PC-9 (cell line): ENCODE results near the gene PROK1. TPM values are rescaled to one million over a fixed set of nuclear protein-coding genes. Genes with fewer than 3 reads are reported as not detected.

Source experiments
- BruUV-seq: library from RNA; stranded (reverse); fragments of 400-500 nt; replicated peaks from 2 replicates; lab custom pipeline; 2021; lab: Mats Ljungman, UMichigan
- CTCF ChIA-PET: fragments of 300-600 bp; sonication (Branson Sonifier 250); formaldehyde crosslinking; loops from one replicate; lab custom pipeline; 2022; ENCODE audit warnings: antibody characterized with exemption; lab: Charles Lee
- POLR2A ChIA-PET: fragments of 300-600 bp; sonication (Branson Sonifier 250); formaldehyde crosslinking; loops from one replicate; lab custom pipeline; 2022; ENCODE audit warnings: antibody characterized with exemption; ENCODE audit not compliant: unreplicated experiment; lab: Charles Lee
- DNase-seq, 2 experiments: peaks; one replicate each; pipeline versions ENCODE4 v3.0.0 to v3.0.0-alpha.2; 2015 to 2022; ENCODE audit warnings: mixed read lengths in 1 of 2
- H2AFZ ChIP-seq: fragments of 200-600 bp; sonication (generic); 2 replicates; pipeline ENCODE4 v1.8.1; 2017; ENCODE audit warnings: antibody characterized with exemption
- H3F3A ChIP-seq: fragments of 200-600 bp; sonication (generic); 2 replicates; pipeline ENCODE4 v1.8.1; 2017; ENCODE audit warnings: antibody characterized with exemption, mild to moderate bottlenecking, low read depth; ENCODE audit not compliant: insufficient read depth
- H3K27ac ChIP-seq: fragments of 200-600 bp; sonication (generic); 2 replicates; pipeline ENCODE4 v1.6.1; 2016; ENCODE audit warnings: mixed run types
- H3K27me3 ChIP-seq: fragments of 200-600 bp; sonication (generic); 2 replicates; pipeline ENCODE4 v1.6.1; 2016; ENCODE audit warnings: low read depth, mixed run types; ENCODE audit not compliant: insufficient read depth
- H3K36me3 ChIP-seq: fragments of 200-600 bp; sonication (generic); 2 replicates; pipeline ENCODE4 v1.6.1; 2016; ENCODE audit warnings: low read depth, mixed run types
- H3K4me1 ChIP-seq: fragments of 200-600 bp; sonication (generic); replicated peaks from 2 replicates; pipeline ENCODE4 v1.6.1; 2016; ENCODE audit warnings: mixed run types; ENCODE audit not compliant: insufficient read depth
- H3K4me2 ChIP-seq: fragments of 200-600 bp; sonication (generic); 2 replicates; pipeline ENCODE4 v1.6.1; 2017; ENCODE audit warnings: mixed run types
- H3K4me3 ChIP-seq: fragments of 200-600 bp; sonication (generic); 2 replicates; pipeline ENCODE4 v1.6.1; 2016; ENCODE audit warnings: mixed run types
- H3K79me2 ChIP-seq: fragments of 200-600 bp; sonication (generic); 2 replicates; pipeline ENCODE4 v1.6.1; 2017; ENCODE audit warnings: low read depth, mixed run types
- H3K9me2 ChIP-seq: fragments of 200-600 bp; sonication (generic); 2 replicates; pipeline ENCODE4 v1.8.1; 2017; ENCODE audit warnings: mild to moderate bottlenecking; ENCODE audit not compliant: insufficient read depth
- H3K9me3 ChIP-seq: fragments of 200-600 bp; sonication (generic); 2 replicates; pipeline ENCODE4 v1.8.1; 2016; ENCODE audit warnings: low read depth; ENCODE audit not compliant: insufficient read depth
- H4K20me1 ChIP-seq: fragments of 200-600 bp; sonication (generic); 2 replicates; pipeline ENCODE4 v1.8.1; 2017; ENCODE audit not compliant: insufficient read depth
- EZH2 ChIP-seq: fragments of 200-600 bp; sonication (generic); IDR thresholded peaks from 2 replicates; pipeline ENCODE4 v1.8.0; 2017; ENCODE audit warnings: antibody characterized with exemption, low read depth
- intact Hi-C: fragments of 100-400 bp; cut with micrococcal nuclease; formaldehyde crosslinking; loops from one replicate; pipeline ENCODE4 v1.10.0; 2022; ENCODE audit not compliant: unreplicated experiment
- total RNA-seq: library from RNA; stranded (reverse); gene quantifications from 2 replicates; pipeline ENCODE4 v1.2.3, GENCODE V29; 2021
- TF ChIP-seq, protein P1 (sequence below): fragments of 200-600 bp; sonication (generic); conservative IDR thresholded peaks from 2 replicates; pipeline ENCODE4 v1.6.1; 2017; ENCODE audit warnings: mixed run types, antibody characterized with exemption, mild to moderate bottlenecking, moderate library complexity

Gene PROK1
- total RNA-seq, 1 experiment from 2014 or later: not detected

DNA sequence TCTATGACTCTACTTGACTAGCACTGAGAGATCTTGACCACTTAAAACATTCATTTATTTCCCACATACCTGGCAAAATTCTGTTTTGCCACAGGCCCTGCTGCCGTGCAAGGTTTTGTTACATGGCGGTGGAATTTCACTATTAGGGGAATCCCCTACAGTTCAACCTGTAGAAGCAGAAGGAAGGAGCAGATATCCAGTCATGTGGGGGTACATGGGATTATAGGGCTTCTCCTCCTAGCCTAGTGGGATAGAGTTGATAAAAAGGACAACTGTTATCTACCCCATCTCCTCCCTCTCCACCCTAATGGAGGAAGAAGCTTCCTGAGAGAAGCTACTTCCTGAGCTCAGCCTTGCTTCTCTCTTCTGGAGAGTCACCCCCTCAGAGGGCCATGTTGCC lies 17.7 kb upstream of the PROK1 start:
- TF ChIP-seq EZH2: no peak
- TF ChIP-seq, protein P1, sequence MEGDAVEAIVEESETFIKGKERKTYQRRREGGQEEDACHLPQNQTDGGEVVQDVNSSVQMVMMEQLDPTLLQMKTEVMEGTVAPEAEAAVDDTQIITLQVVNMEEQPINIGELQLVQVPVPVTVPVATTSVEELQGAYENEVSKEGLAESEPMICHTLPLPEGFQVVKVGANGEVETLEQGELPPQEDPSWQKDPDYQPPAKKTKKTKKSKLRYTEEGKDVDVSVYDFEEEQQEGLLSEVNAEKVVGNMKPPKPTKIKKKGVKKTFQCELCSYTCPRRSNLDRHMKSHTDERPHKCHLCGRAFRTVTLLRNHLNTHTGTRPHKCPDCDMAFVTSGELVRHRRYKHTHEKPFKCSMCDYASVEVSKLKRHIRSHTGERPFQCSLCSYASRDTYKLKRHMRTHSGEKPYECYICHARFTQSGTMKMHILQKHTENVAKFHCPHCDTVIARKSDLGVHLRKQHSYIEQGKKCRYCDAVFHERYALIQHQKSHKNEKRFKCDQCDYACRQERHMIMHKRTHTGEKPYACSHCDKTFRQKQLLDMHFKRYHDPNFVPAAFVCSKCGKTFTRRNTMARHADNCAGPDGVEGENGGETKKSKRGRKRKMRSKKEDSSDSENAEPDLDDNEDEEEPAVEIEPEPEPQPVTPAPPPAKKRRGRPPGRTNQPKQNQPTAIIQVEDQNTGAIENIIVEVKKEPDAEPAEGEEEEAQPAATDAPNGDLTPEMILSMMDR: no peak
- H3K9me3 ChIP-seq: no peaks in the 10 kb centered on the region
- H3K4me2 ChIP-seq: peak overlapping the region; percentile 18
- H3K79me2 ChIP-seq: no peaks in the 10 kb centered on the region
- H3K27ac ChIP-seq: no peak overlapping the region
- H3K27me3 ChIP-seq: peaks cover 15% of the 10 kb centered on the region
- H3K4me3 ChIP-seq: no peak overlapping the region
- peaks cover 17% of the 10 kb centered on the region for H3K4me1 ChIP-seq
- peaks cover 6% of the 10 kb centered on the region; the same call in 1 of the 2 replicates for H3F3A ChIP-seq
- no peaks in the 10 kb centered on the region for H4K20me1 ChIP-seq
- intact Hi-C loops: no loop called here
- H2AFZ ChIP-seq: no peak overlapping the region
- H3K9me2 ChIP-seq: no peaks in the 10 kb centered on the region
- DNase-seq: no peak
- no peaks in the 10 kb centered on the region for H3K36me3 ChIP-seq
- ChIA-PET CTCF (interaction anchor here (0.6 to 1.9 kb wide), 2 partner anchors 27 to 53 kb away, joined by 3 to 11 read pairs; no protein-coding TSS in a partner anchor), POLR2A (no interaction called here)
- BruUV-seq: no TSS peak

DNA sequence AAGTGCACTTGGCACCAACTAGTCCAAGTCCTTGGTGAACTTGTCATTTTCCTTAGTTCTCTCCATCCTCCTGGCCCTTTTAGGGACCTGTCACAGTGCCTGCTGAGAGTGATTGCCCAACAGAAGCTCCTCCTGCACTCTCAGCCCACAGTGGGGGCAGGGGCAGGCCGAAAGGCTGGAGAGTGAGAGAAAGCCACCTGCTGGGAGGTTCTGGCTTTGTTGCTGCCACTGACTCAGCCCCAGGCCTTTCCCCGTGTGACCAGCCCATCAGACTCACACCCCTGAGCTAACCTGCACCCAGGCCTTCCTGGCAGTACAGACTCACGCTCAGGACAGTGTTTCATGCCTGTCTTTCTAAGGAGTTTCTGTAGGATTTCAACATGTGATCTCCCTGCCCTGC lies 17.1 kb upstream of the PROK1 start:
- peak; percentile 87 to 92 for DNase-seq
- POLR2A ChIA-PET: no interaction called here

DNA sequence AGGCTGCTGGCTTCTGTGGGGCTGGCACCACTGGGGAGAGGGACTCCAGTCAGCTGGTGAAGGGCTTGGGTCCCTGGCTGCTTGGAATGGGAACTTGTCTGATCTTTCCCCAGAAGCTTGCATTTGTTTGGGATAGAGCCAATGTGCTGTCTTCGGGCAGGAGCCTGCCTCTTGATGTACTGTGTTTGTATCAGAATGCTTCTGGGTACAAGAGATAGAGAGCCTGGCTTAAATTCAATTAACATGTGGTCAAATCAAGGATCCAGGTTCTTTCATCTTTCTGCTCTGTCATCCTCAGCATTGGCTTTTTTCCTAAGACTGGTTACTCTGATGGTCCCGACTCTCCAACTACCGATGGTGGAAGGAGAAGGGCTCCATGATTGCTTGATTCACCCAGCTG lies 16.0 kb upstream of the PROK1 start:
- no peak overlapping the region for H3K4me3 ChIP-seq
- H3K27me3 ChIP-seq: peaks cover 13% of the 10 kb centered on the region
- CTCF ChIA-PET: interaction anchor here (0.5 to 1.9 kb wide), 2 partner anchors 25 to 28 kb away, joined by 3 to 11 read pairs; no protein-coding TSS in a partner anchor
- peaks cover 17% of the 10 kb centered on the region for H3K4me1 ChIP-seq
- no peak overlapping the region for H2AFZ ChIP-seq
- no peaks in the 10 kb centered on the region for H4K20me1 ChIP-seq
- POLR2A ChIA-PET: no interaction called here
- no peak for TF ChIP-seq EZH2
- TF ChIP-seq, protein P1: no peak
- no peaks in the 10 kb centered on the region for H3K9me2 ChIP-seq
- H3K9me3 ChIP-seq: no peaks in the 10 kb centered on the region
- H3K27ac ChIP-seq: no peak overlapping the region
- H3F3A ChIP-seq: peaks cover 6% of the 10 kb centered on the region; the same call in 1 of the 2 replicates
- H3K4me2 ChIP-seq: no peak overlapping the region
- no peak for DNase-seq
- no TSS peak for BruUV-seq
- H3K36me3 ChIP-seq: no peaks in the 10 kb centered on the region
- intact Hi-C loops: no loop called here
- no peaks in the 10 kb centered on the region for H3K79me2 ChIP-seq

More for the DNA sequence above, 17.1 kb upstream of the PROK1 start:
- peaks cover 6% of the 10 kb centered on the region; the same call in 1 of the 2 replicates for H3F3A ChIP-seq
- intact Hi-C loops: no loop called here
- CTCF ChIA-PET: interaction anchor here (0.6 to 1.9 kb wide), 2 partner anchors 26 to 53 kb away, joined by 3 to 11 read pairs; no protein-coding TSS in a partner anchor
- no peaks in the 10 kb centered on the region for H4K20me1 ChIP-seq
- peak overlapping the region; percentile 53 for H3K27ac ChIP-seq
- no peaks in the 10 kb centered on the region for H3K36me3 ChIP-seq
- no peaks in the 10 kb centered on the region for H3K79me2 ChIP-seq
- H3K9me3 ChIP-seq: no peaks in the 10 kb centered on the region
- BruUV-seq: no TSS peak
- no peak for TF ChIP-seq EZH2
- TF ChIP-seq, protein P1: peak; percentile 61
- no peaks in the 10 kb centered on the region for H3K9me2 ChIP-seq
- H3K4me1 ChIP-seq: peaks cover 17% of the 10 kb centered on the region
- peak overlapping the region; percentile 24 for H3K4me2 ChIP-seq
- no peak overlapping the region for H3K4me3 ChIP-seq
- H3K27me3 ChIP-seq: peaks cover 15% of the 10 kb centered on the region
- peak overlapping the region; percentile 4; the same call in 1 of the 2 replicates for H2AFZ ChIP-seq
